ENCODE results near the gene MBD6.

The MBD6 gene

GRCh38 chr12:57526477-57527126 lies 4.0 kb downstream of the MBD6 start:
- H2AK5ac ChIP-seq (ENCODE audit: low read depth, low read length): no peak overlapping the region
- H3K4me2 ChIP-seq (ENCODE audit: insufficient read depth, low read length, poor library complexity, severe bottlenecking): no peak overlapping the region
- H3K23ac ChIP-seq (ENCODE audit: low read depth, low read length, poor library complexity): no peak overlapping the region
- H2BK120ac ChIP-seq (ENCODE audit: low read depth, low read length): no peak overlapping the region
- no CpG with 5 or more reads among the region's 4 CpGs for WGBS, 2 donors (ENCODE audit: extremely low coverage in 2 of 2, insufficient read length in 2 of 2, insufficient replicate concordance in 1 of 2)
- H2AFZ ChIP-seq (ENCODE audit: low read length): no peak overlapping the region
- no peak overlapping the region for H2BK12ac ChIP-seq (ENCODE audit: low read length)
- no peaks in the 10 kb centered on the region for H3K27me3 ChIP-seq (ENCODE audit: control insufficient read depth in 3 of 3, insufficient read depth in 3 of 3, low read depth in 1 of 3, low read length in 3 of 3)
- no peak overlapping the region for H3K9ac ChIP-seq (ENCODE audit: low read depth, low read length, poor library complexity)
- H3K14ac ChIP-seq (ENCODE audit: low read length): no peak overlapping the region
- H3K4ac ChIP-seq (ENCODE audit: low read length): no peak overlapping the region
- H3K18ac ChIP-seq (ENCODE audit: low read length): no peak overlapping the region
- H3K36me3 ChIP-seq (replicated peaks in 1 of 2; ENCODE audit: control insufficient read depth in 2 of 2, insufficient read depth in 2 of 2, low read length in 2 of 2): peaks cover 35 to 75% of the 10 kb centered on the region in 2 donors
- peaks cover 3% of the 10 kb centered on the region for H3K79me1 ChIP-seq (ENCODE audit: low read depth, low read length)
- no peaks in the 10 kb centered on the region for H3K9me3 ChIP-seq (replicated peaks in 1 of 2; ENCODE audit: control insufficient read depth in 2 of 2, insufficient read depth in 1 of 2, low read depth in 1 of 2, low read length in 2 of 2)
- peaks cover 16 to 19% of the 10 kb centered on the region in 2 donors for H3K4me1 ChIP-seq (ENCODE audit: control insufficient read depth in 2 of 2, insufficient read depth in 1 of 2, low read depth in 1 of 2, low read length in 2 of 2)
- H3K27ac ChIP-seq (replicated peaks; ENCODE audit: low read length): no peak overlapping the region
- no peak overlapping the region for H2BK5ac ChIP-seq (ENCODE audit: low read length)
- no peak for DNase-seq (ENCODE audit: low spot score)
- no peak overlapping the region for H2BK15ac ChIP-seq (ENCODE audit: low read length)
- no peak overlapping the region for H4K8ac ChIP-seq (ENCODE audit: low read depth, low read length)
- H3K4me3 ChIP-seq (ENCODE audit: low read length in 2 of 2): no peak overlapping the region
- no peak overlapping the region for H4K91ac ChIP-seq (ENCODE audit: low read depth, low read length, poor library complexity)

DNA sequence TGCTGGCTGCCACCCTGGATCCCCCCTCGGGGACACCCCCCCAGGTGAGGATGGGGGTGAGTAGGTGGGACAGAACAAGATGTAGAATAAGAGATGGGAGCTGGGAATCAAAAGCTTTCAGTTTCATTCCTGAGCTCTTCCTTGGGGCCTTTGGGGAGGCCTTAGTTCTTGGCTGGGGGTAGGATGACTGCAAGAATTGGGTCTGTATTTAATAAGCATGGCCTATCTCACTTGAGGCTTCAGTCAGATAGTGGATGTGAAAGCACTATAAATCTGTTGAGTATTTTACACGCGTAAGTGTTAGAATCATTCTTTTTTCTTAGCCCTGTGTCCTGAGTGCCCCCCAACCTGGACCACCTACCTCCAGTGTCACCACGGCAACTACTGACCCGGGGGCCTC lies 4.6 kb downstream of the MBD6 start:
- no CpG with 5 or more reads among the region's 5 CpGs for WGBS, 2 donors (ENCODE audit: extremely low coverage in 2 of 2, insufficient read length in 2 of 2, insufficient replicate concordance in 1 of 2)
- no peak overlapping the region for H2BK12ac ChIP-seq (ENCODE audit: low read length)
- no peak overlapping the region for H2AFZ ChIP-seq (ENCODE audit: low read length)
- no peak overlapping the region for H2BK15ac ChIP-seq (ENCODE audit: low read length)
- no peak overlapping the region for H2BK120ac ChIP-seq (ENCODE audit: low read depth, low read length)
- no peak overlapping the region for H4K8ac ChIP-seq (ENCODE audit: low read depth, low read length)
- no peak overlapping the region for H3K18ac ChIP-seq (ENCODE audit: low read length)
- DNase-seq (ENCODE audit: low spot score): no peak
- peaks cover 40 to 80% of the 10 kb centered on the region in 2 donors for H3K36me3 ChIP-seq (replicated peaks in 1 of 2; ENCODE audit: control insufficient read depth in 2 of 2, insufficient read depth in 2 of 2, low read length in 2 of 2)
- no peak overlapping the region for H3K23ac ChIP-seq (ENCODE audit: low read depth, low read length, poor library complexity)
- H3K14ac ChIP-seq (ENCODE audit: low read length): no peak overlapping the region
- no peak overlapping the region for H2AK5ac ChIP-seq (ENCODE audit: low read depth, low read length)
- no peaks in the 10 kb centered on the region for H3K27me3 ChIP-seq (ENCODE audit: control insufficient read depth in 3 of 3, insufficient read depth in 3 of 3, low read depth in 1 of 3, low read length in 3 of 3)
- H2BK5ac ChIP-seq (ENCODE audit: low read length): no peak overlapping the region
- H3K4me3 ChIP-seq (ENCODE audit: low read length in 2 of 2): no peak overlapping the region
- H3K79me1 ChIP-seq (ENCODE audit: low read depth, low read length): peaks cover 3% of the 10 kb centered on the region
- no peaks in the 10 kb centered on the region for H3K9me3 ChIP-seq (replicated peaks in 1 of 2; ENCODE audit: control insufficient read depth in 2 of 2, insufficient read depth in 1 of 2, low read depth in 1 of 2, low read length in 2 of 2)
- H4K91ac ChIP-seq (ENCODE audit: low read depth, low read length, poor library complexity): no peak overlapping the region
- H3K4ac ChIP-seq (ENCODE audit: low read length): no peak overlapping the region
- no peak overlapping the region for H3K9ac ChIP-seq (ENCODE audit: low read depth, low read length, poor library complexity)
- peaks cover 13 to 15% of the 10 kb centered on the region in 2 donors for H3K4me1 ChIP-seq (ENCODE audit: control insufficient read depth in 2 of 2, insufficient read depth in 1 of 2, low read depth in 1 of 2, low read length in 2 of 2)
- no peak overlapping the region for H3K4me2 ChIP-seq (ENCODE audit: insufficient read depth, low read length, poor library complexity, severe bottlenecking)
- H3K27ac ChIP-seq (replicated peaks; ENCODE audit: low read length): no peak overlapping the region

DNA sequence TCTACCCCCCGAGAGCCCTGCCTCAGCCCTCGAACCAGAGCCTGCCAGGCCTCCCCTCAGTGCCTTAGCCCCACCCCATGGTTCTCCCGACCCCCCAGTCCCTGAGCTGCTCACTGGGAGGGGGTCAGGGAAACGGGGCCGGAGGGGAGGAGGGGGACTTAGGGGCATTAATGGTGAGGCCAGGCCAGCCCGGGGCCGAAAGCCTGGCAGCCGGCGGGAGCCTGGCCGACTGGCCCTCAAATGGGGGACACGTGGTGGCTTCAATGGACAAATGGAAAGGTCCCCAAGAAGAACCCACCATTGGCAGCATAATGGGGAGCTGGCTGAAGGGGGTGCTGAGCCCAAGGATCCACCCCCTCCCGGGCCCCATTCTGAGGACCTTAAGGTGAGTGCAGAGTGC lies 5.6 kb downstream of the MBD6 start:
- no peak overlapping the region for H2BK15ac ChIP-seq (ENCODE audit: low read length)
- H3K4ac ChIP-seq (ENCODE audit: low read length): no peak overlapping the region
- H3K18ac ChIP-seq (ENCODE audit: low read length): no peak overlapping the region
- H3K4me2 ChIP-seq (ENCODE audit: insufficient read depth, low read length, poor library complexity, severe bottlenecking): no peak overlapping the region
- peaks cover 12 to 15% of the 10 kb centered on the region in 2 donors for H3K4me1 ChIP-seq (ENCODE audit: control insufficient read depth in 2 of 2, insufficient read depth in 1 of 2, low read depth in 1 of 2, low read length in 2 of 2)
- H3K23ac ChIP-seq (ENCODE audit: low read depth, low read length, poor library complexity): no peak overlapping the region
- no peaks in the 10 kb centered on the region for H3K9me3 ChIP-seq (replicated peaks in 1 of 2; ENCODE audit: control insufficient read depth in 2 of 2, insufficient read depth in 1 of 2, low read depth in 1 of 2, low read length in 2 of 2)
- peaks cover 3% of the 10 kb centered on the region for H3K79me1 ChIP-seq (ENCODE audit: low read depth, low read length)
- no peak overlapping the region for H2BK120ac ChIP-seq (ENCODE audit: low read depth, low read length)
- H2AFZ ChIP-seq (ENCODE audit: low read length): no peak overlapping the region
- no peak overlapping the region for H2AK5ac ChIP-seq (ENCODE audit: low read depth, low read length)
- H3K9ac ChIP-seq (ENCODE audit: low read depth, low read length, poor library complexity): no peak overlapping the region
- no peak overlapping the region for H2BK5ac ChIP-seq (ENCODE audit: low read length)
- DNase-seq (ENCODE audit: low spot score): no peak
- H3K36me3 ChIP-seq (replicated peaks in 1 of 2; ENCODE audit: control insufficient read depth in 2 of 2, insufficient read depth in 2 of 2, low read length in 2 of 2): peaks cover 48 to 90% of the 10 kb centered on the region in 2 donors
- no CpG with 5 or more reads among the region's 12 CpGs for WGBS, 2 donors (ENCODE audit: extremely low coverage in 2 of 2, insufficient read length in 2 of 2, insufficient replicate concordance in 1 of 2)
- no peak overlapping the region for H3K27ac ChIP-seq (replicated peaks; ENCODE audit: low read length)
- no peak overlapping the region for H2BK12ac ChIP-seq (ENCODE audit: low read length)
- no peak overlapping the region for H4K91ac ChIP-seq (ENCODE audit: low read depth, low read length, poor library complexity)
- no peak overlapping the region for H4K8ac ChIP-seq (ENCODE audit: low read depth, low read length)
- no peaks in the 10 kb centered on the region for H3K27me3 ChIP-seq (ENCODE audit: control insufficient read depth in 3 of 3, insufficient read depth in 3 of 3, low read depth in 1 of 3, low read length in 3 of 3)
- no peak overlapping the region for H3K4me3 ChIP-seq (ENCODE audit: low read length in 2 of 2)
- H3K14ac ChIP-seq (ENCODE audit: low read length): no peak overlapping the region

- H4K91ac ChIP-seq (ENCODE audit: low read depth, low read length, poor library complexity): no peak overlapping the region
- no peak overlapping the region for H2AK5ac ChIP-seq (ENCODE audit: low read depth, low read length)
- 100% methylated on average over 1 of the region's 10 CpGs; no CpG with 5 or more reads in 1 of the 2 donors for WGBS, 2 donors (ENCODE audit: extremely low coverage in 2 of 2, insufficient read length in 2 of 2, insufficient replicate concordance in 1 of 2)
- H3K4me2 ChIP-seq (ENCODE audit: insufficient read depth, low read length, poor library complexity, severe bottlenecking): no peak overlapping the region
- H2BK15ac ChIP-seq (ENCODE audit: low read length): no peak overlapping the region
- H3K23ac ChIP-seq (ENCODE audit: low read depth, low read length, poor library complexity): no peak overlapping the region
- H3K4ac ChIP-seq (ENCODE audit: low read length): no peak overlapping the region
- H4K8ac ChIP-seq (ENCODE audit: low read depth, low read length): no peak overlapping the region
- no peaks in the 10 kb centered on the region for H3K27me3 ChIP-seq (ENCODE audit: control insufficient read depth in 3 of 3, insufficient read depth in 3 of 3, low read depth in 1 of 3, low read length in 3 of 3)
- H3K9ac ChIP-seq (ENCODE audit: low read depth, low read length, poor library complexity): no peak overlapping the region
- no peak overlapping the region for H2AFZ ChIP-seq (ENCODE audit: low read length)
- no peak overlapping the region for H3K18ac ChIP-seq (ENCODE audit: low read length)
- H3K79me1 ChIP-seq (ENCODE audit: low read depth, low read length): peaks cover under 1% of the 10 kb centered on the region
- H2BK12ac ChIP-seq (ENCODE audit: low read length): no peak overlapping the region
- no peak overlapping the region for H3K14ac ChIP-seq (ENCODE audit: low read length)
- no peak for DNase-seq (ENCODE audit: low spot score)
- H2BK5ac ChIP-seq (ENCODE audit: low read length): no peak overlapping the region
- peaks cover 52 to 95% of the 10 kb centered on the region in 2 donors for H3K36me3 ChIP-seq (replicated peaks in 1 of 2; ENCODE audit: control insufficient read depth in 2 of 2, insufficient read depth in 2 of 2, low read length in 2 of 2)
- H3K9me3 ChIP-seq (replicated peaks in 1 of 2; ENCODE audit: control insufficient read depth in 2 of 2, insufficient read depth in 1 of 2, low read depth in 1 of 2, low read length in 2 of 2): no peaks in the 10 kb centered on the region
- no peak overlapping the region for H3K27ac ChIP-seq (replicated peaks; ENCODE audit: low read length)
- H3K4me1 ChIP-seq (ENCODE audit: control insufficient read depth in 2 of 2, insufficient read depth in 1 of 2, low read depth in 1 of 2, low read length in 2 of 2): peaks cover 6 to 10% of the 10 kb centered on the region in 2 donors
- no peak overlapping the region for H3K4me3 ChIP-seq (ENCODE audit: low read length in 2 of 2)
- H2BK120ac ChIP-seq (ENCODE audit: low read depth, low read length): no peak overlapping the region
These were observed 6.4 kb downstream of the MBD6 start for GRCh38 chr12:57528831-57529555.

Measured in neuronal stem cell (in vitro differentiated cells).